Liver (tissue), 9 donors: ENCODE measurements around the gene C2orf69. TPM values are rescaled to one million over a fixed set of nuclear protein-coding genes. Genes with fewer than 3 reads are reported as not detected.

Source experiments
- DNase-seq: peaks from one replicate; pipeline ENCODE4 v3.0.0-alpha.2; 2017; ENCODE audit warnings: low spot score
- H3K27ac ChIP-seq, 2 donors: one replicate each; pipeline ENCODE4 v1.7.0; 2013; ENCODE audit warnings: inconsistent platforms in 2 of 2, low read length in 2 of 2, control low read depth in 1 of 2, low read depth in 1 of 2, mild to moderate bottlenecking in 1 of 2
- H3K27me3 ChIP-seq, 4 donors: one replicate each; pipeline versions ENCODE4 v1.6.1 to v1.7.0; 2013; ENCODE audit warnings: low read length in 3 of 4, inconsistent platforms in 1 of 4, mild to moderate bottlenecking in 1 of 4, moderate library complexity in 1 of 4; ENCODE audit not compliant: control insufficient read depth in 4 of 4, insufficient read depth in 4 of 4
- H3K36me3 ChIP-seq, 4 donors: one replicate each; pipeline versions ENCODE4 v1.6.1 to v1.7.0; 2013; ENCODE audit warnings: low read length in 3 of 4, mild to moderate bottlenecking in 3 of 4, low read depth in 1 of 4, moderate library complexity in 1 of 4; ENCODE audit not compliant: control insufficient read depth in 4 of 4, insufficient read depth in 3 of 4
- H3K4me1 ChIP-seq, 4 donors: one replicate each; pipeline versions ENCODE4 v1.6.1 to v1.7.0; 2013; ENCODE audit warnings: low read length in 3 of 4, mild to moderate bottlenecking in 3 of 4, moderate library complexity in 1 of 4; ENCODE audit not compliant: control insufficient read depth in 4 of 4, insufficient read depth in 4 of 4
- H3K4me3 ChIP-seq, 3 donors: one replicate each; pipeline versions ENCODE4 v1.6.1 to v1.7.0; 2013; ENCODE audit warnings: low read length in 3 of 3, control low read depth in 1 of 3, low read depth in 1 of 3, mild to moderate bottlenecking in 1 of 3
- H3K9ac ChIP-seq, 2 donors: one replicate each; pipeline ENCODE4 v1.7.0; 2013; ENCODE audit warnings: low read length in 2 of 2, mild to moderate bottlenecking in 2 of 2, moderate library complexity in 2 of 2, control low read depth in 1 of 2, low read depth in 1 of 2
- H3K9me3 ChIP-seq, 4 donors: one replicate each; pipeline versions ENCODE4 v1.6.1 to v1.7.0; 2013; ENCODE audit warnings: low read length in 3 of 4; ENCODE audit not compliant: control insufficient read depth in 4 of 4
- EGR1 ChIP-seq, 2 donors: IDR thresholded peaks; 2 replicates each; pipeline ENCODE4 v1.6.1; 2016 to 2018; ENCODE audit warnings: antibody characterized with exemption in 2 of 2, low read depth in 2 of 2
- FOXA1 ChIP-seq: IDR thresholded peaks from 2 replicates; pipeline ENCODE4 v1.6.1; 2016; ENCODE audit warnings: antibody characterized with exemption
- GABPA ChIP-seq, 2 donors: IDR thresholded peaks in 1 of 2; conservative IDR thresholded peaks in 1 of 2; 2 replicates each; pipeline ENCODE4 v1.6.1; 2016; ENCODE audit warnings: antibody characterized with exemption in 2 of 2, mild to moderate bottlenecking in 1 of 2, moderate library complexity in 1 of 2
- HNF4A ChIP-seq, 2 donors: conservative IDR thresholded peaks; 2 replicates each; pipeline ENCODE4 v1.6.1; 2016; ENCODE audit warnings: antibody characterized with exemption in 2 of 2, mild to moderate bottlenecking in 2 of 2
- HNF4G ChIP-seq: IDR thresholded peaks from 2 replicates; pipeline ENCODE4 v1.6.1; 2016; ENCODE audit warnings: antibody characterized with exemption
- JUND ChIP-seq, 2 donors: IDR thresholded peaks; 2 replicates each; pipeline ENCODE4 v1.6.1; 2016; ENCODE audit warnings: antibody characterized with exemption in 2 of 2
- NR2F2 ChIP-seq: IDR thresholded peaks from 2 replicates; pipeline ENCODE4 v1.6.1; 2016; ENCODE audit warnings: antibody characterized with exemption
- RAD21 ChIP-seq, 2 donors: IDR thresholded peaks; 2 replicates each; pipeline ENCODE4 v1.6.1; 2016; ENCODE audit warnings: antibody characterized with exemption in 2 of 2, mild to moderate bottlenecking in 2 of 2
- RXRA ChIP-seq, 2 donors: IDR thresholded peaks; 2 replicates each; pipeline ENCODE4 v1.6.1; 2017 to 2018; ENCODE audit warnings: antibody characterized with exemption in 2 of 2, mild to moderate bottlenecking in 1 of 2
- SP1 ChIP-seq: IDR thresholded peaks from 2 replicates; pipeline ENCODE4 v1.6.1; 2018; ENCODE audit warnings: antibody characterized with exemption, mild to moderate bottlenecking
- TAF1 ChIP-seq: conservative IDR thresholded peaks from 2 replicates; pipeline ENCODE4 v1.6.1; 2016; ENCODE audit warnings: antibody characterized with exemption, mild to moderate bottlenecking
- YY1 ChIP-seq: IDR thresholded peaks from 2 replicates; pipeline ENCODE4 v1.6.1; 2016; ENCODE audit warnings: antibody characterized with exemption, mild to moderate bottlenecking
- WGBS: extraction: QIAGEN DNeasy Blood & Tissue Kit; methylation state at CpG from one replicate; pipeline ENCODE4 v1.1.7; 2013; 5-methylcytosine and 5-hydroxymethylcytosine counted together
- polyA plus RNA-seq, 2 donors: library from polyadenylated mRNA; stranded (reverse) in 1 of 2; unstranded in 1 of 2; fragments of 200-250 nt in 1 of 2; fragments of >200 nt in 1 of 2; fragmentation: Nextera tagmentation in 1 of 2; extraction: Ambion mirVana in 1 of 2; gene quantifications; one replicate each; pipeline versions ENCODE4 v1.2.1 to v1.2.3, GENCODE V29; 2013 to 2015
- total RNA-seq, 2 donors: library from RNA; depleted of rRNA; stranded (reverse); fragments of >200 nt; gene quantifications; one replicate each; pipeline ENCODE4 v1.2.3, GENCODE V29; 2014
- TF ChIP-seq, protein P1 (sequence below): IDR thresholded peaks from 2 replicates; pipeline ENCODE4 v1.6.1; 2016; ENCODE audit warnings: antibody characterized with exemption
- TF ChIP-seq, protein P2 (sequence below): IDR thresholded peaks from 2 replicates; pipeline ENCODE4 v1.6.1; 2016; ENCODE audit warnings: antibody characterized with exemption
- TF ChIP-seq, protein P3 (sequence below): IDR thresholded peaks from 2 replicates; pipeline ENCODE4 v1.6.1; 2016; ENCODE audit warnings: antibody characterized with exemption
- TF ChIP-seq, protein P4 (sequence below): fragments of 150-350 bp; IDR thresholded peaks from 2 replicates; pipeline ENCODE4 v1.5.1; 2017; ENCODE audit warnings: improper control_type of control experiment, low read depth, low read length; ENCODE audit not compliant: missing input control
- donor health status: healthy.
- donor health status: healthy.
- donor health status: healthy.
- donor health status: healthy.
- donor health status: healthy.

Gene C2orf69
- total and polyA plus RNA-seq, 4 donors: 4.3 to 9.1 (median 6.2) TPM

DNA sequence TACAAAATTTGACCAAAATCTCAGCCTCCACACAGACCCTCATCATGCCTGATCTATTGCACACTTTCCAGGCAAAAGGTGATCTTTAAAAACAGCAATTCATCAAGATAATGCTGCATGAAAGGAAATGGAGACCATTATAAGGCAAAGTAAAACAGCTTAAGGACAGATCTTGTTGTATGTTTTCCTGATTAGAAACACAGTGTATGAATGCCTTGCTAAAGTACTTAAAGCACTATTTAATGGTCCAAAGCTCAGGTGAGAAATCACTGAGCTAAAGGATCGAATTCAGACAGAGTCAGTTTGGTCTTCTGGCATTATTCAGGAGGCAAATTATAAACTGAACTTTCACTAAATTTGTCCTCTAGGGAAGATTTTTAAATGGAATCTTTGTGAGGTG, 41.4 kb upstream of the C2orf69 start:
- DNase-seq: no peak
- Histone ChIP-seq H3K27ac (no peak overlapping the region), H3K9me3 (peaks cover 3 to 9% (median 4%) of the 10 kb centered on the region in 4 donors), H3K4me3 (no peak overlapping the region), H3K36me3 (no peaks in the 10 kb centered on the region), H3K4me1 (no peaks in the 10 kb centered on the region), H3K27me3 (no peaks in the 10 kb centered on the region), H3K9ac (no peak overlapping the region)
- WGBS: 67% methylated on average over 1 of the region's 1 CpG
- TF ChIP-seq EGR1 (IDR thresholded peaks at IDR 0.05; ENCODE audit: low read depth in 2 of 2): no peak
- no peak for TF ChIP-seq YY1
- TF ChIP-seq RXRA (IDR thresholded peaks at IDR 0.05): no peak
- TF ChIP-seq HNF4A (conservative IDR thresholded peaks at IDR 0.05): no peak
- TF ChIP-seq SP1: no peak
- TF ChIP-seq, protein P1, sequence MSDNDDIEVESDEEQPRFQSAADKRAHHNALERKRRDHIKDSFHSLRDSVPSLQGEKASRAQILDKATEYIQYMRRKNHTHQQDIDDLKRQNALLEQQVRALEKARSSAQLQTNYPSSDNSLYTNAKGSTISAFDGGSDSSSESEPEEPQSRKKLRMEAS: no peak

DNA sequence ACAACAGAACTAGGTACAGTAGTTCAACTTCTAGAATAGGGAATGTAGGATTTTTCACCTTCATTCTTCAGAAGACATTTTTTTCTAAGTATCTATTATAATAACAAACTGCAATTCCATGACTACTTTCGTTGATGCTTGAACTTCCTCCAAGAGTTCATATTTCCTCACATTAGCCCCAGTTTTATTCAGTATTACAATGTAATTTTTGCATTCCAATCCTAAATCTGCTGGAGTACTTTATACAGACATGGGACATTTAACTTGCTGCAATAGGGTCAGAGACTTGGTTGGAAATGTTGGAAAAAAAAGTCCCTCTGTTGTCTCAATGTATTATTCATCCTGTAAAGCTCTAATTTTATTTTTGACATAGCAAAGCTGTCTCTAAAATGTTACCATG, 40.5 kb upstream of the C2orf69 start:
- no peaks in the 10 kb centered on the region for H3K4me1 ChIP-seq
- TF ChIP-seq, protein P2, sequence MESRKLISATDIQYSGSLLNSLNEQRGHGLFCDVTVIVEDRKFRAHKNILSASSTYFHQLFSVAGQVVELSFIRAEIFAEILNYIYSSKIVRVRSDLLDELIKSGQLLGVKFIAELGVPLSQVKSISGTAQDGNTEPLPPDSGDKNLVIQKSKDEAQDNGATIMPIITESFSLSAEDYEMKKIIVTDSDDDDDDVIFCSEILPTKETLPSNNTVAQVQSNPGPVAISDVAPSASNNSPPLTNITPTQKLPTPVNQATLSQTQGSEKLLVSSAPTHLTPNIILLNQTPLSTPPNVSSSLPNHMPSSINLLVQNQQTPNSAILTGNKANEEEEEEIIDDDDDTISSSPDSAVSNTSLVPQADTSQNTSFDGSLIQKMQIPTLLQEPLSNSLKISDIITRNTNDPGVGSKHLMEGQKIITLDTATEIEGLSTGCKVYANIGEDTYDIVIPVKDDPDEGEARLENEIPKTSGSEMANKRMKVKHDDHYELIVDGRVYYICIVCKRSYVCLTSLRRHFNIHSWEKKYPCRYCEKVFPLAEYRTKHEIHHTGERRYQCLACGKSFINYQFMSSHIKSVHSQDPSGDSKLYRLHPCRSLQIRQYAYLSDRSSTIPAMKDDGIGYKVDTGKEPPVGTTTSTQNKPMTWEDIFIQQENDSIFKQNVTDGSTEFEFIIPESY: no peak
- TF ChIP-seq FOXA1 (no peak), GABPA (IDR thresholded peaks at IDR 0.05 in 1 of 2, conservative IDR thresholded peaks at IDR 0.05 in 1 of 2) (no peak), TAF1 (no peak), EGR1 (IDR thresholded peaks at IDR 0.05; ENCODE audit: low read depth in 2 of 2) (no peak), NR2F2 (no peak), HNF4A (conservative IDR thresholded peaks at IDR 0.05) (no peak), HNF4G (no peak), YY1 (no peak), RAD21 (IDR thresholded peaks at IDR 0.05) (no peak), SP1 (no peak), JUND (IDR thresholded peaks at IDR 0.05) (no peak), RXRA (IDR thresholded peaks at IDR 0.05) (no peak)
- TF ChIP-seq, protein P1: no peak
- TF ChIP-seq, protein P3, sequence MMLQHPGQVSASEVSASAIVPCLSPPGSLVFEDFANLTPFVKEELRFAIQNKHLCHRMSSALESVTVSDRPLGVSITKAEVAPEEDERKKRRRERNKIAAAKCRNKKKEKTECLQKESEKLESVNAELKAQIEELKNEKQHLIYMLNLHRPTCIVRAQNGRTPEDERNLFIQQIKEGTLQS: no peak
- TF ChIP-seq, protein P4, sequence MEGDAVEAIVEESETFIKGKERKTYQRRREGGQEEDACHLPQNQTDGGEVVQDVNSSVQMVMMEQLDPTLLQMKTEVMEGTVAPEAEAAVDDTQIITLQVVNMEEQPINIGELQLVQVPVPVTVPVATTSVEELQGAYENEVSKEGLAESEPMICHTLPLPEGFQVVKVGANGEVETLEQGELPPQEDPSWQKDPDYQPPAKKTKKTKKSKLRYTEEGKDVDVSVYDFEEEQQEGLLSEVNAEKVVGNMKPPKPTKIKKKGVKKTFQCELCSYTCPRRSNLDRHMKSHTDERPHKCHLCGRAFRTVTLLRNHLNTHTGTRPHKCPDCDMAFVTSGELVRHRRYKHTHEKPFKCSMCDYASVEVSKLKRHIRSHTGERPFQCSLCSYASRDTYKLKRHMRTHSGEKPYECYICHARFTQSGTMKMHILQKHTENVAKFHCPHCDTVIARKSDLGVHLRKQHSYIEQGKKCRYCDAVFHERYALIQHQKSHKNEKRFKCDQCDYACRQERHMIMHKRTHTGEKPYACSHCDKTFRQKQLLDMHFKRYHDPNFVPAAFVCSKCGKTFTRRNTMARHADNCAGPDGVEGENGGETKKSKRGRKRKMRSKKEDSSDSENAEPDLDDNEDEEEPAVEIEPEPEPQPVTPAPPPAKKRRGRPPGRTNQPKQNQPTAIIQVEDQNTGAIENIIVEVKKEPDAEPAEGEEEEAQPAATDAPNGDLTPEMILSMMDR: no peak
- no peak overlapping the region for H3K4me3 ChIP-seq
- H3K36me3 ChIP-seq: no peaks in the 10 kb centered on the region
- peaks cover 0 to 5% (median 0%) of the 10 kb centered on the region in 4 donors for H3K27me3 ChIP-seq
- peaks cover 3 to 9% (median 4%) of the 10 kb centered on the region in 4 donors for H3K9me3 ChIP-seq
- DNase-seq: no peak
- 70% methylated on average over 1 of the region's 1 CpG for WGBS
- H3K9ac ChIP-seq: no peak overlapping the region
- no peak overlapping the region for H3K27ac ChIP-seq
